Measurements from ENCODE around the gene TAF8.

GRCh38 chr6:42012501-42013133 is 37.7 kb upstream of the TAF8 start:
- TF ChIP-seq, protein P1, sequence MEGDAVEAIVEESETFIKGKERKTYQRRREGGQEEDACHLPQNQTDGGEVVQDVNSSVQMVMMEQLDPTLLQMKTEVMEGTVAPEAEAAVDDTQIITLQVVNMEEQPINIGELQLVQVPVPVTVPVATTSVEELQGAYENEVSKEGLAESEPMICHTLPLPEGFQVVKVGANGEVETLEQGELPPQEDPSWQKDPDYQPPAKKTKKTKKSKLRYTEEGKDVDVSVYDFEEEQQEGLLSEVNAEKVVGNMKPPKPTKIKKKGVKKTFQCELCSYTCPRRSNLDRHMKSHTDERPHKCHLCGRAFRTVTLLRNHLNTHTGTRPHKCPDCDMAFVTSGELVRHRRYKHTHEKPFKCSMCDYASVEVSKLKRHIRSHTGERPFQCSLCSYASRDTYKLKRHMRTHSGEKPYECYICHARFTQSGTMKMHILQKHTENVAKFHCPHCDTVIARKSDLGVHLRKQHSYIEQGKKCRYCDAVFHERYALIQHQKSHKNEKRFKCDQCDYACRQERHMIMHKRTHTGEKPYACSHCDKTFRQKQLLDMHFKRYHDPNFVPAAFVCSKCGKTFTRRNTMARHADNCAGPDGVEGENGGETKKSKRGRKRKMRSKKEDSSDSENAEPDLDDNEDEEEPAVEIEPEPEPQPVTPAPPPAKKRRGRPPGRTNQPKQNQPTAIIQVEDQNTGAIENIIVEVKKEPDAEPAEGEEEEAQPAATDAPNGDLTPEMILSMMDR (IDR thresholded peaks at IDR 0.05): no peak
- TF ChIP-seq POLR2A (IDR thresholded peaks at IDR 0.05): no peak
